IPS-18a (cell line): ENCODE results near the gene TNFSF10.
"Not testable (repeated sequence)": the region's sequence is repeated elsewhere in the genome, so short reads cannot be mapped to it uniquely, and the experiment has no call there.

Source experiments
- H3K27ac ChIP-seq: one replicate; pipeline ENCODE4 v1.5.1; 2013; ENCODE audit warnings: low read length
- H3K27me3 ChIP-seq: one replicate; pipeline ENCODE4 v1.6.1; 2013; ENCODE audit warnings: mild to moderate bottlenecking, low read length; ENCODE audit not compliant: control insufficient read depth, insufficient read depth
- H3K36me3 ChIP-seq: one replicate; pipeline ENCODE4 v1.6.1; 2013; ENCODE audit warnings: low read depth, low read length; ENCODE audit not compliant: control insufficient read depth
- H3K4me1 ChIP-seq: one replicate; pipeline ENCODE4 v1.6.1; 2013; ENCODE audit warnings: low read depth, low read length; ENCODE audit not compliant: control insufficient read depth
- H3K4me3 ChIP-seq: one replicate; pipeline ENCODE4 v1.5.1; 2013; ENCODE audit warnings: low read length
- H3K9ac ChIP-seq: one replicate; pipeline ENCODE4 v1.6.1; 2013; ENCODE audit warnings: mild to moderate bottlenecking, low read length, moderate library complexity
- H3K9me3 ChIP-seq: one replicate; pipeline ENCODE4 v1.6.1; 2013; ENCODE audit warnings: low read depth, low read length; ENCODE audit not compliant: control insufficient read depth

The TNFSF10 gene

DNA sequence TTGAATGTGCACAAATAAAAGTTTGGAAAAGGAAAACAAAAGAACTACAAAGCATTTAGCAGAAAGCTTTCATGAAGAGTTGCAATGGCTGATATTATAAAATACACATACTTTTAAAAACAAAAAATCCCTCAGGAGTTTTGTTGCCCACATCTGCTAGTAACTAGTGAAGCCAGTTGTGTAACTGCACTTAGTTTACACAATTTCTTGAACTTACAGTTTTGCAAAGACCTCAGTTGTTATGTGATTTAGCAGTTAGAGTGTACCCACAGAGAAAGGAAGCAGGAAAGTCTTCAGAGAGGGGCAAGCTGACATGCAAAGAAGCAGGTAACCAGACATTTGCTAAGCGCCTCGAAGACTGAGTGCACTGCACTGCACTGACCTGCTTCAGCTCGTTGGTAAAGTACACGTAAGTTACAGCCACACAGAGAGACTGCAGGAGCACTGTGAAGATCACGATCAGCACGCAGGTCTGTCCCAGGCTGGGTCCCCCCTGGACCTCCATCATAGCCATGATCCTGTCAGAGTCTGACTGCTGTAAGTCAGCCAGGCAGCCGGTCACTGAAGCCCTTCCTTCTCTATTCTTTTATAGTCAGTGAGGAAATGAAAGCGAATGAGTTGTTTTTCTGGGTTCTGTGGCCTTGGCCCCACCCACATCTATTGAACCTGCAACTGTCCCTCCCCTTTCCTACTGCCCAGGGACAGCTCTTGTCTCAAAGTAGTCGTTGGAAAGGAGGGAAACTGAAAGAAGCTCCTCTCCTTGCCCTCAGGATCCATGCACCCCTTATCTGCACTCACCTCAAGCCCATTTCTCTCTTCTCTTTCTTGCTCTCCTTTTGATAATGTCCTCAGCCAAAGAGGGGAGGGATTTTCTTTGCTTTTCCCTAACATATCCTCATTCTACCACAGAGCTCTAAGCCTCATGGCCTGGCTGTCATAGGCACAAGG is at the start of gene TNFSF10:
TSS of gene TNFSF10 (minus strand) at position 560 of the 948 bp plus-strand sequence. CDS start at position 514, 46 bp downstream.
- H3K36me3 ChIP-seq, result no peaks in the 10 kb centered on the region
- no peaks in the 10 kb centered on the region for H3K27me3 ChIP-seq
- H3K4me1 ChIP-seq, result no peaks in the 10 kb centered on the region
- no peak within 1 kb of the TSS for H3K9ac ChIP-seq
- H3K27ac ChIP-seq, result no peak within 1 kb of the TSS
- H3K4me3 ChIP-seq, result no peak within 1 kb of the TSS
- H3K9me3 ChIP-seq, result no peaks in the 10 kb centered on the region

- H3K9me3 ChIP-seq, result no peaks in the 10 kb centered on the region
- H3K4me3 ChIP-seq, result no peak overlapping the region
- H3K27ac ChIP-seq, result no peak overlapping the region
Measured at GRCh38 chr3:172569128-172570008, 46.1 kb upstream of the TNFSF10 start.

DNA sequence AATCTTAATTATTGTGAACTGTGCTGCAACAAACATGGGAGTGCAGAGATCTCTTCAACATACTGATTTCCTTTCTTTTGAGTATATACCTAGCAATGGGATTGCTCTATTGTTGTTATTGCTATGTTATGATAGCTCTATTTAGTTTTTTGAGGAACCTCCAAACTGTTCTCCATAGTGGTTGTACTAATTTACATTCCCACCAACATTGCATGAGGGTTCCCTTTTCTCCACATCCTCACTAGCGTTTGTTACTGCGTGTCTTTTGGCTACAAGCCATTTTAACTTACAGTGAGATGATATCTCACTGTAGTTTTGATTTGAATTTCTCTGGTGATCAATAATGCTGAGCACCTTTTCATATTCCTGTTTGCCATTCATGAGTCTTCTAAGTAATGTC is 45.5 kb upstream of the TNFSF10 start:
- Histone ChIP-seq H3K27me3 (no peaks in the 10 kb centered on the region), H3K27ac (no peak overlapping the region), H3K9me3 (no peaks in the 10 kb centered on the region), H3K4me3 (no peak overlapping the region), H3K9ac (no peak overlapping the region), H3K4me1 (no peaks in the 10 kb centered on the region), H3K36me3 (no peaks in the 10 kb centered on the region)

More at GRCh38 chr3:172569128-172570008, 46.1 kb upstream of the TNFSF10 start:
- Histone ChIP-seq H3K36me3 (no peaks in the 10 kb centered on the region), H3K9ac (no peak overlapping the region), H3K4me1 (no peaks in the 10 kb centered on the region), H3K27me3 (no peaks in the 10 kb centered on the region)

DNA sequence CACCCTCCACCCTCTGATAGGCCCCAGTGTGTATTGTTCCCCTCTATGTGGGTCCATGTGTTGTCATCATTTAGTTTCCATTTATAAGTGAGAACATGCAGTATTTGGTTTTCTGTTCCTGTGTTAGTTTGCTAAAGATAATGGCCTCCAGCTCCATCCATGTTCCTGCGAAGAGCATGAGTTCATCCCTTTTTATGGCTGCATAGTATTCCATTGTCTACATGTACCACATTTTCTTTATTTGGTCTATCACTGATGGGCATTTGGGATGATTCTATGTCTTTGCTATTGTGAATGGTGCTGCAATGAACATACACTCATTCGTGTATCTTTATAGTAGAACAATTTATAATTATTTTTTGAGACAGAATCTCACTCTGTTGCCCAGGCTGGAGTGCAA is 43.6 kb upstream of the TNFSF10 start:
- not testable (repeated sequence) for H3K27ac ChIP-seq, H3K4me3 ChIP-seq, H3K27me3 ChIP-seq, H3K4me1 ChIP-seq, H3K9ac ChIP-seq, H3K9me3 ChIP-seq, H3K36me3 ChIP-seq

GRCh38 chr3:172564499-172564898 is 41.3 kb upstream of the TNFSF10 start:
- Histone ChIP-seq H3K36me3 (no peaks in the 10 kb centered on the region), H3K9me3 (no peaks in the 10 kb centered on the region), H3K27ac (no peak overlapping the region), H3K4me1 (peaks cover 4% of the 10 kb centered on the region), H3K27me3 (no peaks in the 10 kb centered on the region), H3K4me3 (no peak overlapping the region), H3K9ac (no peak overlapping the region)

DNA sequence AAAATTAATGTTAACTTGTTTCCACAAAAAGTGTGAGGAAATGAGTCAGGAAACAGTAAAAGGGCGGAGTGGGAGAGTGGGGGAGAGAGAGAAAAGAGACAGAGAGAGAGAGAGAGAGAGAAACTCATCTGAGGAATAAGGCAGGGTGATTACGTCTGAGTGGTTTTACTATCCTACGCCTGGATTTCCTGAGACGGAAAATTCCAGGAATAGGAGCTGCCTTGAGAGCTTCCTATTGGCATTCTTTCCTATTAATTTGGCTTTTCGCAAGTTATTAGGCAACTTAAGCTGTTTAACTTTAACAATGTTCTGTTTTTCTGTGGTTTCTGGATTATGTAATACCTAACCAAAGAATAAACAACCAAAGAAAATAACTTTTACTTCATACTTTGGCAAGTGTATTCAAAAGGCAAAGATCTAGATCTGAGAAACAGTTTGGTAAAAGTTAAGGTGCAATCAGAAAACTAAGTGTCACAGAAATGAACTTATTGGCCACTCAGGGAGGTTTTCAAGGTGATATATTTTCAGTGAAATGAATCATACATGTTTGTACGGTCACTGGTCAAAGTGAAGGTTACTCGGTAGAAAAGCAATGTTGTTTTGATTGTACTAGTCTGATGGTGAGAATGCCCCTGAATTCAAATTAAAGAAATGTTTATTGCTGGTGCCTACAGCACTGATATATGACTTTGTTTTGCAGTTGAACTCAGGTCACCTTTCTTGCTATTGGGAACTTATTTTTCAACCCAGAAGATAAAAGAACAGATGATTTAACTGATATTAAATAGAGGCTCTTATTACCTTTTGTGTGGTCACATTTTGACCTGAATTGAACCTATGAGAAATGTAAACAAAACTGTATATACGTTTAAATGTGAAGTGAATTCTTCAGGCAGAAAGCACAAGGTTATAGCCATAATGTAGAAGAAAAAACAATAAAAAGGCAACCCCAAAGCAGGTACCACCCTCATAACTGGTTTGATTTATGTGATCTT is 39.9 kb upstream of the TNFSF10 start:
- no peaks in the 10 kb centered on the region for H3K27me3 ChIP-seq
- peaks cover 4% of the 10 kb centered on the region for H3K4me1 ChIP-seq
- no peak overlapping the region for H3K9ac ChIP-seq
- no peaks in the 10 kb centered on the region for H3K36me3 ChIP-seq
- H3K27ac ChIP-seq, result no peak overlapping the region
- no peaks in the 10 kb centered on the region for H3K9me3 ChIP-seq
- H3K4me3 ChIP-seq, result no peak overlapping the region

DNA sequence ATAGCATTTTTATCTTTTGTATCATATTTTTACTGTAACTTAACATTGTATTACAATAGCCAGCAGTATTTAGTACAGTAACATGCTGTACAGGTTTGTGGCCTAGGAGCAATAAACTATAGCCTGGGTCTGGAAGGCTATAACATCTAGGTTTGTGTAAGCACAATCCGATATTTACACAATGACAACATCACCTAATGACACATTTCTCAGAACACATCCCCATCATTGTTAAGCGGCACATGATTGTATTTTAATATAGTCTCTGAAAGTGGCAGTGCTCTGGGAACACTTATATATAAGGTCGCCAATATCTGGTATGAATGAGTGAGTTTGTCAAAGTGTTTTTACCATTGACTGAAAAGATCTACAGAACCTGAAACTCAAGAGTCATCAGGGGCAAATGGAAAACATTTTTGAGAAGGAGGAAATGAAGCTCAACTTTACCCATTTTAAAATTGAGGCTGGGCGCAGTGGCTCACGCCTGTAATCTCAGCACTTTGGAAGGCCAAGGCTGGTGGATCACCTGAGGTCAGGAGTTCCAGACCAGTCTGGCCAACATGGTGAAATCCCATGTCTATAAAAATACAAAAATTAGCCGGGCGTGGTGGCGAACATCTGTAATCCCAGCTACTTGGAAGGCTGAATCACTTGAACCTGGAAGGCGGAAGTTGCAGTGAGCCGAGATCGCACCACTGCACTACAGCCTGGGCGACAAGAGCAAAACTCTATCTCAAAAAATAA is 38.8 kb upstream of the TNFSF10 start:
- H3K36me3 ChIP-seq, result no peaks in the 10 kb centered on the region
- H3K9me3 ChIP-seq, result no peaks in the 10 kb centered on the region
- H3K27ac ChIP-seq, result no peak overlapping the region
- peaks cover 4% of the 10 kb centered on the region for H3K4me1 ChIP-seq
- no peak overlapping the region for H3K9ac ChIP-seq
- H3K4me3 ChIP-seq, result no peak overlapping the region
- H3K27me3 ChIP-seq, result no peaks in the 10 kb centered on the region

- Histone ChIP-seq H3K9ac (no peak overlapping the region), H3K9me3 (no peaks in the 10 kb centered on the region), H3K27ac (no peak overlapping the region), H3K27me3 (no peaks in the 10 kb centered on the region), H3K36me3 (no peaks in the 10 kb centered on the region), H3K4me1 (peaks cover 4% of the 10 kb centered on the region), H3K4me3 (no peak overlapping the region)
Measured at GRCh38 chr3:172560586-172560985, 37.4 kb upstream of the TNFSF10 start.

DNA sequence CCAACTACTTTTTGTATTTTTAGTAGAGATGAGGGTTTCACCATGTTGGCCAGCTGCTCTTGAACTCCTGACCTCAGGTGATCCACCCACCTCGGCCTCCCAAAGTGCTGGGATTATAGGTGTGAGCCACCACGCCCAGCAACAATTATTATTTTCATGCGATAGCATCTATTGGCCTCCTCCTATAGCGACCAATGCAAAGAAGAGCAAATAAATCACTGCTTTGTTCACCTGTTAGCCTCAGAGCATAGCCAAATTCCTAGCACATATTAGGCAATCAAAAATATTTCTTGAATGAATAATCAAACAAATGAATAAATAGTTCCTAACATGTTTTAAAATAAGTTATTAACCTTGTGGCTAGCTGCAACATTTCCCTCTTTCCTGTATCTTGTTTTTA is 36.8 kb upstream of the TNFSF10 start:
- Histone ChIP-seq H3K27ac (no peak overlapping the region), H3K9me3 (no peaks in the 10 kb centered on the region)

GRCh38 chr3:172559020-172559419 is 35.8 kb upstream of the TNFSF10 start:
- Histone ChIP-seq H3K9ac (no peak overlapping the region), H3K27me3 (no peaks in the 10 kb centered on the region), H3K4me3 (no peak overlapping the region), H3K27ac (no peak overlapping the region), H3K4me1 (peaks cover 4% of the 10 kb centered on the region), H3K9me3 (no peaks in the 10 kb centered on the region), H3K36me3 (no peaks in the 10 kb centered on the region)

More for the DNA sequence above, 36.8 kb upstream of the TNFSF10 start:
- Histone ChIP-seq H3K36me3 (no peaks in the 10 kb centered on the region), H3K27me3 (no peaks in the 10 kb centered on the region), H3K4me3 (no peak overlapping the region), H3K4me1 (peaks cover 4% of the 10 kb centered on the region), H3K9ac (no peak overlapping the region)
